IMR-90 (cell line): ENCODE data around the gene PCDHA1. TPM values are rescaled to one million over a fixed set of nuclear protein-coding genes. Genes with fewer than 3 reads are reported as not detected.

ENCODE experiments used
- ATAC-seq: fragments of 200-7000 bp; cut with Tn5 transposase; 2 replicates; pipeline ENCODE4 v1.9.1; 2020; ENCODE audit warnings: low read depth, mild to moderate bottlenecking, moderate library complexity
- BruUV-seq: library from RNA; stranded (reverse); fragments of 400-500 nt; replicated peaks from 2 replicates; lab custom pipeline; 2021; lab: Mats Ljungman, UMichigan
- CTCF ChIA-PET: fragments of 300-600 bp; formaldehyde crosslinking; extraction: SDS; loops from one replicate; lab custom pipeline; 2021; ENCODE audit warnings: antibody characterized with exemption; lab: Yijun Ruan, JAX
- POLR2A ChIA-PET: fragments of 300-600 bp; sonication (Branson Sonifier 250); formaldehyde crosslinking; loops from one replicate; lab custom pipeline; 2022; ENCODE audit warnings: antibody characterized with exemption; ENCODE audit not compliant: unreplicated experiment; lab: Charles Lee
- DNase-seq: peaks from one replicate; pipeline ENCODE4 v3.0.0; 2013
- H2AFZ ChIP-seq: replicated peaks from 2 replicates; pipeline ENCODE3; 2013; ENCODE audit warnings: low read length, mild to moderate bottlenecking; ENCODE audit not compliant: poor library complexity
- H2AK5ac ChIP-seq: 2 replicates; pipeline ENCODE4 v1.6.1; 2013; ENCODE audit warnings: low read depth, low read length, inconsistent platforms
- H2AK9ac ChIP-seq: replicated peaks from 2 replicates; pipeline ENCODE3; 2013; ENCODE audit warnings: mild to moderate bottlenecking, low read depth, low read length, moderate library complexity; ENCODE audit not compliant: poor library complexity
- H2BK120ac ChIP-seq: 2 replicates; pipeline ENCODE4 v1.6.1; 2013; ENCODE audit warnings: low read depth, low read length, inconsistent platforms
- H2BK15ac ChIP-seq: 3 replicates; pipeline ENCODE4 v1.6.1; 2013; ENCODE audit warnings: low read depth, low read length, inconsistent platforms
- H2BK20ac ChIP-seq: 2 replicates; pipeline ENCODE4 v1.6.1; 2013; ENCODE audit warnings: low read depth, mild to moderate bottlenecking, inconsistent platforms, low read length, moderate library complexity
- H2BK5ac ChIP-seq: 2 replicates; pipeline ENCODE4 v1.6.1; 2013; ENCODE audit warnings: mild to moderate bottlenecking, low read depth, low read length, inconsistent platforms; ENCODE audit not compliant: poor library complexity, severe bottlenecking
- H3K14ac ChIP-seq: replicated peaks from 2 replicates; pipeline ENCODE4 v1.6.1; 2013; ENCODE audit warnings: low read depth, low read length, inconsistent platforms
- H3K18ac ChIP-seq: 2 replicates; pipeline ENCODE4 v1.6.1; 2013; ENCODE audit warnings: low read depth, low read length, control low read depth
- H3K23ac ChIP-seq: 2 replicates; pipeline ENCODE4 v1.6.1; 2013; ENCODE audit warnings: low read depth, low read length, inconsistent platforms
- H3K27ac ChIP-seq: 2 replicates; pipeline ENCODE4 v1.5.1; 2013; ENCODE audit warnings: mild to moderate bottlenecking, control low read depth, low read length; ENCODE audit not compliant: insufficient read depth
- H3K27me3 ChIP-seq: 2 replicates; pipeline ENCODE4 v1.6.1; 2013; ENCODE audit warnings: low read length; ENCODE audit not compliant: control insufficient read depth, insufficient read depth
- H3K36me3 ChIP-seq: 2 replicates; pipeline ENCODE4 v1.6.1; 2013; ENCODE audit warnings: low read length, mixed read lengths; ENCODE audit not compliant: control insufficient read depth, insufficient read depth
- H3K4ac ChIP-seq: 2 replicates; pipeline ENCODE4 v1.6.1; 2013; ENCODE audit warnings: low read depth, low read length, inconsistent platforms
- H3K4me1 ChIP-seq: 2 replicates; pipeline ENCODE4 v1.6.1; 2013; ENCODE audit warnings: low read length, mixed read lengths; ENCODE audit not compliant: control insufficient read depth, insufficient read depth
- H3K4me2 ChIP-seq: 2 replicates; pipeline ENCODE4 v1.6.1; 2013; ENCODE audit warnings: low read depth, mild to moderate bottlenecking, control low read depth, low read length, moderate library complexity
- H3K4me3 ChIP-seq: 2 replicates; pipeline ENCODE4 v1.5.1; 2013; ENCODE audit warnings: low read depth, mild to moderate bottlenecking, control low read depth, low read length, moderate library complexity; ENCODE audit not compliant: insufficient read depth
- H3K56ac ChIP-seq: 2 replicates; pipeline ENCODE4 v1.6.1; 2013; ENCODE audit warnings: low read length, inconsistent platforms; ENCODE audit not compliant: insufficient read depth; ENCODE audit errors: extremely low read depth
- H3K79me1 ChIP-seq, 2 experiments: 2 replicates each; pipeline ENCODE4 v1.6.1; 2013; ENCODE audit warnings: low read length in 2 of 2, inconsistent platforms in 1 of 2, low read depth in 1 of 2
- H3K9ac ChIP-seq: 2 replicates; pipeline ENCODE4 v1.6.1; 2013; ENCODE audit warnings: low read depth, low read length, control low read depth
- H3K9me1 ChIP-seq: 2 replicates; pipeline ENCODE4 v1.6.1; 2013; ENCODE audit warnings: low read length, inconsistent platforms; ENCODE audit not compliant: insufficient read depth
- H3K9me3 ChIP-seq: 2 replicates; pipeline ENCODE4 v1.6.1; 2013; ENCODE audit warnings: low read length; ENCODE audit not compliant: control insufficient read depth, insufficient read depth
- H4K20me1 ChIP-seq: 2 replicates; pipeline ENCODE4 v1.6.1; 2013; ENCODE audit warnings: low read length, inconsistent platforms; ENCODE audit not compliant: insufficient read depth
- H4K5ac ChIP-seq: 2 replicates; pipeline ENCODE4 v1.6.1; 2013; ENCODE audit warnings: mild to moderate bottlenecking, low read depth, low read length, control low read depth
- H4K8ac ChIP-seq, 2 experiments: 2 replicates each; pipeline ENCODE4 v1.6.1; 2013; ENCODE audit warnings: low read depth in 2 of 2, low read length in 2 of 2, control low read depth in 1 of 2, inconsistent platforms in 1 of 2
- H4K91ac ChIP-seq: 2 replicates; pipeline ENCODE4 v1.6.1; 2013; ENCODE audit warnings: low read depth, low read length, inconsistent platforms; ENCODE audit not compliant: insufficient read depth
- BHLHE40 ChIP-seq: fragments of 150-350 bp; IDR thresholded peaks from 2 replicates; pipeline ENCODE4 v1.6.1; 2016; ENCODE audit warnings: mild to moderate bottlenecking, low read depth, low read length
- CEBPB ChIP-seq: IDR thresholded peaks from 2 replicates; pipeline ENCODE4 v1.6.1; 2012; ENCODE audit warnings: low read depth, low read length, improper control_type of control experiment
- WGBS, 2 experiments: methylation state at CpG; one replicate each; pipeline versions ENCODE4 v1.1.5 to v1.1.7; 2013; ENCODE audit warnings: missing lambda C conversion rate in 2 of 2; ENCODE audit not compliant: insufficient read length in 1 of 2; ENCODE audit errors: extremely low coverage in 2 of 2; 5-methylcytosine and 5-hydroxymethylcytosine counted together
- dilution Hi-C: fragments of 300-500 bp; cut with HindIII; formaldehyde crosslinking; loops from one replicate; pipeline ENCODE4 v1.14.3; 2018; ENCODE audit warnings: low sequenced_read_pairs; ENCODE audit not compliant: unreplicated experiment
- in situ Hi-C: fragments of 300-500 bp; cut with MboI; formaldehyde crosslinking; loops from 3 replicates; pipeline ENCODE4 v1.14.3; 2019; ENCODE audit warnings: low sequenced_read_pairs, inconsistent platforms, mixed read lengths
- intact Hi-C: fragments of 100-400 bp; cut with micrococcal nuclease; formaldehyde crosslinking; loops from 2 replicates; pipeline ENCODE4 v1.10.0; 2022
- polyA plus RNA-seq, 3 experiments: library from polyadenylated mRNA; depleted of rRNA; stranded (reverse); fragments of >200 nt; gene quantifications; 2 replicates each; pipeline ENCODE4 v1.2.3, GENCODE V29; 2012; ENCODE audit warnings: low replicate concordance in 1 of 3
- total RNA-seq: library from RNA; depleted of rRNA; stranded (reverse); fragments of >200 nt; gene quantifications from 2 replicates; pipeline ENCODE4 v1.2.3, GENCODE V29; 2012

Gene PCDHA1
- total and polyA plus RNA-seq, 2 of the 4 experiments (the other 2 are of a cell fraction) = under 0.01 to 0.05 TPM

DNA sequence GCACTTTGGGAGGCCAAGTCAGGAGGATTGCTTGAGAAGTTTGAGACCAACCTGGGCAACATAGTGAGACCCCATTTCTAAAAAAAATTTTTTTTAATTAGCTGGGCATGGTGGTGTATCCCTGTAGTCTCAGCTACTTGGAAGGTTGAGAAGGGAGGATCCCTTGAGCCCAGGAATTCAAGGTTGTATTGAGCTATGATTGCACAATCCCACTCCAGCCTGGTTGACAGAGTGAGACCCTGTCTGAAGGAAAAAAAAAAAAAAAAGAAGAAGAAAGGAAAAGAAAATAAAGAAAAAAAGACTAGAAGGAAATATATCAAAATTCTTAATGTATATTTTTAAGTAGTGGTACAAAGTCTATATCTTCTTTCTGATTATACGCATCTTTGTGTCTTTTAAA lies 236.4 kb downstream of the PCDHA1 start:
- ChIA-PET POLR2A (no interaction called here), CTCF (no interaction called here)
- Histone ChIP-seq H3K4me2 (no peak overlapping the region), H3K18ac (no peak overlapping the region), H2AK5ac (no peak overlapping the region), H3K27ac (no peak overlapping the region), H2BK15ac (no peak overlapping the region), H2AK9ac (no peak overlapping the region), H3K4me3 (no peak overlapping the region), H4K5ac (no peak overlapping the region), H3K4me1 (no peaks in the 10 kb centered on the region), H3K9me1 (no peaks in the 10 kb centered on the region), H3K27me3 (no peaks in the 10 kb centered on the region), H3K36me3 (no peaks in the 10 kb centered on the region), H3K56ac (no peak overlapping the region), H2BK20ac (no peak overlapping the region), H2AFZ (no peak overlapping the region), H3K4ac (no peak overlapping the region), H4K91ac (no peak overlapping the region), H3K14ac (no peak overlapping the region), H4K8ac (no peak overlapping the region), H4K20me1 (no peaks in the 10 kb centered on the region), H3K9ac (no peak overlapping the region), H2BK120ac (no peak overlapping the region), H3K23ac (no peak overlapping the region), H2BK5ac (no peak overlapping the region), H3K79me1 (no peaks in the 10 kb centered on the region), H3K9me3 (peaks cover 8% of the 10 kb centered on the region; the same call in 1 of the 2 replicates)
- DNase-seq (no peak), ATAC-seq (no peak)
- dilution Hi-C loops = no loop called here
- in situ Hi-C loops = no loop called here
- no peak for TF ChIP-seq BHLHE40
- TF ChIP-seq CEBPB = peak; percentile 38
- WGBS, 2 experiments = no CpG with 5 or more reads among the region's 1 CpG
- intact Hi-C loops = no loop called here
- no TSS peak for BruUV-seq
